GM12878 (cell line): ENCODE measurements around the gene NTN1. TPM values are rescaled to one million over a fixed set of nuclear protein-coding genes. Genes with fewer than 3 reads are reported as not detected.

ENCODE experiments used
- ATAC-seq: fragments of 200-7000 bp; cut with Tn5 transposase; 3 replicates; pipeline ENCODE4 v1.9.1; 2020; ENCODE audit warnings: mild to moderate bottlenecking, moderate library complexity
- BruUV-seq: library from RNA; stranded (reverse); fragments of 400-500 nt; replicated peaks from 2 replicates; lab custom pipeline; 2021; lab: Mats Ljungman, UMichigan
- CTCF ChIA-PET: fragments of 300-600 bp; sonication (Branson Sonifier 250); formaldehyde crosslinking; extraction: SDS; loops from one replicate; lab custom pipeline; 2021; ENCODE audit warnings: inconsistent platforms; lab: Yijun Ruan, JAX
- POLR2A ChIA-PET: fragments of 350-600 bp; formaldehyde crosslinking; extraction: SDS; loops from one replicate; lab custom pipeline; 2021; ENCODE audit warnings: inconsistent platforms; lab: Charles Lee
- RAD21 ChIA-PET: fragments of 300-600 bp; sonication (Branson Sonifier 250); formaldehyde crosslinking; loops from one replicate; lab custom pipeline; 2023; ENCODE audit warnings: antibody characterized with exemption; ENCODE audit not compliant: unreplicated experiment; lab: Charles Lee
- SMC1A ChIA-PET: fragments of 300-600 bp; sonication (Branson Sonifier 250); formaldehyde crosslinking; loops from one replicate; lab custom pipeline; 2023; ENCODE audit not compliant: unreplicated experiment, uncharacterized antibody; lab: Charles Lee
- DNase-seq: peaks from one replicate; pipeline ENCODE4 v3.0.0-alpha.2; 2011; ENCODE audit warnings: low read depth, low spot score
- FAIRE-seq: peaks from 3 replicates; lab custom pipeline; 2011; peaks lifted over from hg19 to GRCh38; lab: Jason Lieb, UNC
- H2AFZ ChIP-seq: 2 replicates; pipeline ENCODE4 v1.6.0; 2011; ENCODE audit warnings: low read depth, low read length, control low read depth; ENCODE audit not compliant: control insufficient read depth
- H3K27ac ChIP-seq: 2 replicates; pipeline ENCODE4 v1.5.1; 2011; ENCODE audit warnings: control low read depth; ENCODE audit not compliant: control insufficient read depth, insufficient read depth
- H3K27me3 ChIP-seq, 2 experiments: replicated peaks in 1 of 2; 2 replicates each; pipeline versions ENCODE4 v1.6.0 to v1.6.1; 2011; ENCODE audit warnings: low read length in 1 of 2; ENCODE audit not compliant: control insufficient read depth in 2 of 2, insufficient read depth in 2 of 2
- H3K36me3 ChIP-seq, 2 experiments: 2 replicates each; pipeline ENCODE4 v1.5.1; 2011; ENCODE audit warnings: low read length in 1 of 2; ENCODE audit not compliant: control insufficient read depth in 2 of 2, insufficient read depth in 2 of 2
- H3K4me1 ChIP-seq: 2 replicates; pipeline ENCODE4 v1.6.1; 2011; ENCODE audit warnings: mild to moderate bottlenecking, low read length, moderate library complexity, mixed read lengths; ENCODE audit not compliant: control insufficient read depth, insufficient read depth
- H3K4me2 ChIP-seq: 2 replicates; pipeline ENCODE4 v1.6.0; 2011; ENCODE audit warnings: control low read depth; ENCODE audit not compliant: control insufficient read depth, insufficient read depth
- H3K4me3 ChIP-seq: fragments of 200-600 bp; sonication (generic); 2 replicates; pipeline ENCODE4 v1.5.1; 2016
- H3K79me2 ChIP-seq: 2 replicates; pipeline ENCODE4 v1.6.0; 2011; ENCODE audit warnings: low read length; ENCODE audit not compliant: control insufficient read depth, insufficient read depth
- H3K9ac ChIP-seq: 2 replicates; pipeline ENCODE4 v1.8.0; 2011; ENCODE audit warnings: low read length, control low read depth, mixed read lengths; ENCODE audit not compliant: control insufficient read depth, insufficient read depth
- H3K9me3 ChIP-seq: replicated peaks from 3 replicates; pipeline ENCODE4 v1.5.1; 2011; ENCODE audit warnings: mild to moderate bottlenecking, low read length; ENCODE audit not compliant: control insufficient read depth, insufficient read depth
- H4K20me1 ChIP-seq: 2 replicates; pipeline ENCODE4 v1.6.0; 2011; ENCODE audit not compliant: control insufficient read depth, insufficient read depth
- EED ChIP-seq: sonication (generic); IDR thresholded peaks from 2 replicates; pipeline ENCODE4 v1.6.1; 2016; ENCODE audit warnings: antibody characterized with exemption, low read depth
- EP300 ChIP-seq, 2 experiments: fragments of 150-350 bp in 1 of 2; IDR thresholded peaks; 2 replicates each; pipeline ENCODE4 v1.6.1; 2011 to 2012; ENCODE audit warnings: low read depth in 2 of 2, low read length in 2 of 2, borderline replicate concordance in 1 of 2, improper control_type of control experiment in 1 of 2, inconsistent platforms in 1 of 2; ENCODE audit not compliant: control insufficient read depth in 1 of 2
- FOXM1 ChIP-seq: IDR thresholded peaks from 2 replicates; pipeline ENCODE4 v1.6.1; 2012; ENCODE audit warnings: low read depth, mild to moderate bottlenecking, inconsistent platforms, low read length, moderate library complexity
- IKZF1 ChIP-seq: fragments of 450-650 bp; conservative IDR thresholded peaks from 2 replicates; pipeline ENCODE4 v1.6.1; 2017; ENCODE audit warnings: antibody characterized with exemption, mild to moderate bottlenecking
- JUND ChIP-seq: IDR thresholded peaks from 2 replicates; pipeline ENCODE4 v1.6.1; 2012; ENCODE audit warnings: low read depth, mild to moderate bottlenecking, low read length, improper control_type of control experiment, moderate library complexity
- REST ChIP-seq: IDR thresholded peaks from 2 replicates; pipeline ENCODE4 v1.6.1; 2012; ENCODE audit warnings: mild to moderate bottlenecking, low read depth, low read length
- SMARCA5 ChIP-seq: fragments of 450-650 bp; IDR thresholded peaks from 2 replicates; pipeline ENCODE4 v1.6.1; 2017; ENCODE audit warnings: mild to moderate bottlenecking
- ZBTB33 ChIP-seq: fragments of 450-650 bp; IDR thresholded peaks from 2 replicates; pipeline ENCODE4 v1.6.1; 2017; ENCODE audit warnings: mild to moderate bottlenecking
- ZNF274 ChIP-seq: IDR thresholded peaks from one replicate; pipeline ENCODE4 v1.8.0; 2011; ENCODE audit not compliant: insufficient read length, insufficient read depth
- ZNF384 ChIP-seq: IDR thresholded peaks from 2 replicates; pipeline ENCODE4 v1.6.1; 2012; ENCODE audit warnings: low read depth, mild to moderate bottlenecking, low read length, improper control_type of control experiment, borderline replicate concordance
- WGBS: methylation state at CpG from one replicate; pipeline ENCODE4 v1.1.6; 2016; ENCODE audit warnings: low lambda C conversion rate; ENCODE audit not compliant: insufficient replicate concordance, insufficient coverage; ENCODE audit errors: missing lambda C conversion rate; 5-methylcytosine and 5-hydroxymethylcytosine counted together
- in situ Hi-C: fragments of 300-500 bp; cut with MboI; formaldehyde crosslinking; loops from 9 replicates; pipeline ENCODE4 v1.14.3; 2018; ENCODE audit warnings: mixed read lengths
- intact Hi-C: fragments of 100-400 bp; cut with micrococcal nuclease; formaldehyde crosslinking; loops from one replicate; pipeline ENCODE4 v1.14.2; 2022; ENCODE audit not compliant: unreplicated experiment
- polyA plus RNA-seq, 11 experiments: library from polyadenylated mRNA; depleted of rRNA in 4 of 11; unstranded in 6 of 11; stranded (reverse) in 5 of 11; fragments of >200 nt; fragmentation: Nextera tagmentation in 4 of 11; fragmentation: Illumina TruSeq in 1 of 11; extraction: Ambion mirVana in 4 of 11; extraction: Trizol in 1 of 11; gene quantifications; 1 replicate in 1 of 11; 2 replicates in 10 of 11; pipeline versions ENCODE4 v1.2.1 to v1.2.3, GENCODE V29; 2011 to 2016; ENCODE audit warnings: inconsistent platforms in 2 of 11, missing spikeins in 2 of 11, low read depth in 1 of 11
- total RNA-seq, 4 experiments: library from RNA; depleted of rRNA in 3 of 4; stranded (reverse); fragments of >200 nt in 3 of 4; fragmentation: Illumina TruSeq in 1 of 4; extraction: Trizol in 1 of 4; gene quantifications; 2 replicates each; pipeline versions ENCODE4 v1.2.1 to v1.2.3, GENCODE V29; 2013 to 2021

The NTN1 gene
- total and polyA plus RNA-seq, 10 of the 15 experiments (the other 5 are each of a cell fraction or from before 2014, with no cell fraction given), result 0.02 to 0.89 (median 0.35) TPM

GRCh38 chr17:9080983-9081382, 59.7 kb downstream of the NTN1 start:
- FAIRE-seq, result no peak
- in situ Hi-C loops (no loop called here), intact Hi-C loops (no loop called here)
- H4K20me1 ChIP-seq, result no peaks in the 10 kb centered on the region
- no peaks in the 10 kb centered on the region for H3K79me2 ChIP-seq
- H3K27ac ChIP-seq, result no peak overlapping the region
- TF ChIP-seq IKZF1 (no peak), FOXM1 (no peak), EP300 (IDR thresholded peaks at IDR 0.05; ENCODE audit: borderline replicate concordance in 1 of 2, control insufficient read depth in 1 of 2, low read depth in 2 of 2, low read length in 2 of 2) (no peak), ZNF384 (no peak), SMARCA5 (no peak), JUND (no peak)
- ATAC-seq, result no peak
- ChIA-PET SMC1A (no interaction called here), RAD21 (interaction anchor here (0.6 kb wide), 1 partner anchor 365 kb away, joined by 5 read pairs; no protein-coding TSS in a partner anchor), CTCF (no interaction called here), POLR2A (no interaction called here)
- H3K27me3 ChIP-seq, result peaks cover 0 to 1% of the 10 kb centered on the region in 2 experiments; a peak in 1 of 4 replicates
- BruUV-seq, result no TSS peak
- no peaks in the 10 kb centered on the region for H3K36me3 ChIP-seq
- H2AFZ ChIP-seq, result no peak overlapping the region
- DNase-seq, result no peak
- H3K9ac ChIP-seq, result no peak overlapping the region
- H3K4me3 ChIP-seq, result no peak overlapping the region
- no peak overlapping the region for H3K4me2 ChIP-seq
- H3K9me3 ChIP-seq, result no peaks in the 10 kb centered on the region; the same call in 2 of the 3 replicates
- no peaks in the 10 kb centered on the region for H3K4me1 ChIP-seq
- WGBS, result 0% methylated on average over 3 of the region's 3 CpGs

GRCh38 chr17:9086577-9086976, 65.3 kb downstream of the NTN1 start:
- no peaks in the 10 kb centered on the region for H3K36me3 ChIP-seq
- BruUV-seq, result no TSS peak
- DNase-seq, result no peak
- 33% methylated on average over 4 of the region's 4 CpGs for WGBS
- no peak overlapping the region for H3K27ac ChIP-seq
- RAD21 ChIA-PET, result no interaction called here
- FAIRE-seq, result no peak
- H3K4me3 ChIP-seq, result no peak overlapping the region
- H3K4me2 ChIP-seq, result no peak overlapping the region
- TF ChIP-seq ZBTB33, result no peak
- TF ChIP-seq EED, result no peak
- no peak for TF ChIP-seq ZNF274
- TF ChIP-seq REST, result no peak
- ATAC-seq, result no peak
- in situ Hi-C loops, result no loop called here
- H3K4me1 ChIP-seq, result no peaks in the 10 kb centered on the region
- no peaks in the 10 kb centered on the region for H3K9me3 ChIP-seq
- intact Hi-C loops, result no loop called here
- H3K9ac ChIP-seq, result no peak overlapping the region
- no peaks in the 10 kb centered on the region for H4K20me1 ChIP-seq
- no peaks in the 10 kb centered on the region for H3K79me2 ChIP-seq
- H2AFZ ChIP-seq, result no peak overlapping the region
- peaks cover 0 to 2% of the 10 kb centered on the region in 2 experiments; a peak in 1 of 4 replicates for H3K27me3 ChIP-seq
- POLR2A ChIA-PET, result no interaction called here
- CTCF ChIA-PET, result no interaction called here
- SMC1A ChIA-PET, result interaction anchor here (1.1 kb wide), 1 partner anchor 32 kb away, joined by 3 read pairs; no protein-coding TSS in a partner anchor
